ENCODE measurements around the gene NEU3.

- no peak for TF ChIP-seq CTCF (IDR thresholded peaks at IDR 0.05)
- no peak for TF ChIP-seq POLR2A (IDR thresholded peaks at IDR 0.05)
Observed at GRCh38 chr11:75050516-75050915, 61.8 kb downstream of the NEU3 start.
